Spleen (tissue), 7 donors: ENCODE results near the gene ERC1.

Source experiments
- POLR2A ChIP-seq, 3 donors: fragments of 450-650 bp; IDR thresholded peaks; one replicate each; pipeline ENCODE4 v1.5.1; 2017; ENCODE audit warnings: antibody characterized with exemption in 3 of 3, mild to moderate bottlenecking in 1 of 3
- POLR2AphosphoS5 ChIP-seq, 3 donors: sonication (generic); formaldehyde crosslinking; IDR thresholded peaks; one replicate each; pipeline ENCODE4 v1.5.1; 2017; ENCODE audit warnings: antibody characterized with exemption in 3 of 3
- TF ChIP-seq, protein P1 (sequence below), 11 experiments: fragments of 200-600 bp in 7 of 11; fragments of 450-650 bp in 4 of 11; sonication (generic) in 4 of 11; IDR thresholded peaks in 8 of 11; conservative IDR thresholded peaks in 3 of 11; 1 replicate in 7 of 11; 2 replicates in 4 of 11; pipeline versions ENCODE4 v1.4.0 to v1.8.0; 2016 to 2021; ENCODE audit warnings: antibody characterized with exemption in 11 of 11, inconsistent platforms in 4 of 11, mild to moderate bottlenecking in 1 of 11
- donor health status: DM: no; HTN: no; CAD: no; lungs with moderate emphysema.
- donor health status: DM: no; HTN: no; CAD: no.
- donor health status: DM: no; HTN: no; CAD: no.

DNA sequence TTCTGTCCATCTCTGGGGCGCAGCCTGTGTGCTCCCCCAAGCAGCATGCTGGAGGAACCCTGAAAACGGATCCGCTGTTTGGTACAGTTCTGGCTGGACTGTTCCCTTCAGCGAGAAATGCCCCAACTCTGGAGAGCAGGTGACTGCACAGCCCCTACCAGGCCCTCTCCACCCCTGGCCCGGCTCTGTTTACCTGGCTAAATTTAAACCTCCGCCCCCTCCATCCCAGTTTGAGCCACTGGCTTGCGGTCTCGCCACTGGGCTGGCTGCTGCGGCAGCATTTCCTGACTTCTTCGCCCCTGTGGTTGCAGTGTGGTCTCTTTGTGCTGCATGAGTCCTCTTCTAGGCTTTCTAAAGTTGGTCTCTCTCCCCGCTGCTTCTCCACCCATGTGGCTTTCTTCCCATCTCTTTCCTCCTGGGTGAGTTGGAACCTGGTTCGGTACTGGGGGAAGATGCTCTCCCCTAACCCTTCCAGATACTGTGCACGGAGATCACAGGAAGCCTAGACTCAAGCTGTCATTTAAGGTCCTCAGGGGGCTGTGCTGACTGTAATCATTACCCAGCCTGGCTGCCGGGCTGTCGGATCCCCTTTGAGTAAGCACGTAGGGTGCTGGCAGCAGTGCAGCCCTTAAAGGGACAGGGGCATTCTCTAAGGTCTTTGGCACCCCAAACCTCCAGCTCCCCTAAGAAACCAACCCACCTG, 542.7 kb downstream of the ERC1 start:
- TF ChIP-seq, protein P1, sequence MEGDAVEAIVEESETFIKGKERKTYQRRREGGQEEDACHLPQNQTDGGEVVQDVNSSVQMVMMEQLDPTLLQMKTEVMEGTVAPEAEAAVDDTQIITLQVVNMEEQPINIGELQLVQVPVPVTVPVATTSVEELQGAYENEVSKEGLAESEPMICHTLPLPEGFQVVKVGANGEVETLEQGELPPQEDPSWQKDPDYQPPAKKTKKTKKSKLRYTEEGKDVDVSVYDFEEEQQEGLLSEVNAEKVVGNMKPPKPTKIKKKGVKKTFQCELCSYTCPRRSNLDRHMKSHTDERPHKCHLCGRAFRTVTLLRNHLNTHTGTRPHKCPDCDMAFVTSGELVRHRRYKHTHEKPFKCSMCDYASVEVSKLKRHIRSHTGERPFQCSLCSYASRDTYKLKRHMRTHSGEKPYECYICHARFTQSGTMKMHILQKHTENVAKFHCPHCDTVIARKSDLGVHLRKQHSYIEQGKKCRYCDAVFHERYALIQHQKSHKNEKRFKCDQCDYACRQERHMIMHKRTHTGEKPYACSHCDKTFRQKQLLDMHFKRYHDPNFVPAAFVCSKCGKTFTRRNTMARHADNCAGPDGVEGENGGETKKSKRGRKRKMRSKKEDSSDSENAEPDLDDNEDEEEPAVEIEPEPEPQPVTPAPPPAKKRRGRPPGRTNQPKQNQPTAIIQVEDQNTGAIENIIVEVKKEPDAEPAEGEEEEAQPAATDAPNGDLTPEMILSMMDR (IDR thresholded peaks at IDR 0.05 in 8 of 11, conservative IDR thresholded peaks at IDR 0.05 in 3 of 11), result no peak
- no peak for TF ChIP-seq POLR2A (IDR thresholded peaks at IDR 0.05)
- peak in 1 of 3 donors; percentile 39 for TF ChIP-seq POLR2AphosphoS5 (IDR thresholded peaks at IDR 0.05)
